H9 (cell line): ENCODE data around the gene MMD2. TPM values are rescaled to one million over a fixed set of nuclear protein-coding genes. Genes with fewer than 3 reads are reported as not detected.

Experiments
- DNase-seq: peaks from one replicate; pipeline ENCODE4 v3.0.0-alpha.2; 2017
- H2AFZ ChIP-seq: one replicate; pipeline ENCODE4 v1.6.1; 2013; ENCODE audit warnings: mild to moderate bottlenecking, low read length, control low read depth, moderate library complexity
- H2AK5ac ChIP-seq: 2 replicates; pipeline ENCODE4 v1.6.1; 2013; ENCODE audit warnings: low read length, control low read depth, mixed read lengths; ENCODE audit not compliant: insufficient read length
- H2BK120ac ChIP-seq: one replicate; pipeline ENCODE4 v1.6.1; 2013; ENCODE audit warnings: low read depth, mild to moderate bottlenecking, low read length, control low read depth, inconsistent platforms; ENCODE audit not compliant: poor library complexity, severe bottlenecking
- H2BK12ac ChIP-seq: 2 replicates; pipeline ENCODE4 v1.6.1; 2013; ENCODE audit warnings: low read length, control low read depth, mixed read lengths, low read depth; ENCODE audit not compliant: insufficient read length
- H2BK15ac ChIP-seq: 2 replicates; pipeline ENCODE4 v1.6.1; 2013; ENCODE audit warnings: low read depth, low read length, control low read depth
- H2BK20ac ChIP-seq: one replicate; pipeline ENCODE4 v1.6.1; 2013; ENCODE audit warnings: low read depth, mild to moderate bottlenecking, low read length, control low read depth, inconsistent platforms; ENCODE audit not compliant: poor library complexity, severe bottlenecking
- H2BK5ac ChIP-seq: 2 replicates; pipeline ENCODE4 v1.6.1; 2013; ENCODE audit warnings: low read length, control low read depth, mixed read lengths; ENCODE audit not compliant: insufficient read length
- H3K14ac ChIP-seq: 2 replicates; pipeline ENCODE4 v1.6.1; 2013; ENCODE audit warnings: low read length, control low read depth; ENCODE audit not compliant: insufficient read depth
- H3K18ac ChIP-seq: 2 replicates; pipeline ENCODE4 v1.6.1; 2013; ENCODE audit warnings: low read depth, mild to moderate bottlenecking, mixed read lengths, low read length, control low read depth; ENCODE audit not compliant: insufficient read length
- H3K23ac ChIP-seq: 2 replicates; pipeline ENCODE4 v1.6.1; 2013; ENCODE audit warnings: low read length, control low read depth, mixed read lengths, low read depth; ENCODE audit not compliant: insufficient read length
- H3K23me2 ChIP-seq: 2 replicates; pipeline ENCODE4 v1.6.1; 2013; ENCODE audit warnings: low read depth, mild to moderate bottlenecking, mixed read lengths, low read length, control low read depth; ENCODE audit not compliant: insufficient read length, poor library complexity, severe bottlenecking
- H3K27ac ChIP-seq: 2 replicates; pipeline ENCODE4 v1.5.1; 2013; ENCODE audit warnings: low read length, control low read depth, mixed read lengths, low read depth; ENCODE audit not compliant: insufficient read length
- H3K27me3 ChIP-seq: 2 replicates; pipeline ENCODE4 v1.6.1; 2013; ENCODE audit warnings: low read length, control low read depth, inconsistent platforms; ENCODE audit not compliant: insufficient read depth
- H3K4ac ChIP-seq: 2 replicates; pipeline ENCODE4 v1.6.1; 2013; ENCODE audit warnings: low read depth, mild to moderate bottlenecking, control low read depth, inconsistent platforms, low read length, moderate library complexity
- H3K4me1 ChIP-seq: 2 replicates; pipeline ENCODE4 v1.6.1; 2013; ENCODE audit warnings: low read length, control low read depth, inconsistent platforms; ENCODE audit not compliant: insufficient read depth
- H3K4me2 ChIP-seq: 2 replicates; pipeline ENCODE4 v1.6.1; 2013; ENCODE audit warnings: low read length, control low read depth, mixed read lengths; ENCODE audit not compliant: insufficient read length, insufficient read depth
- H3K56ac ChIP-seq: 2 replicates; pipeline ENCODE4 v1.6.1; 2013; ENCODE audit warnings: low read depth, mild to moderate bottlenecking, mixed read lengths, low read length, control low read depth; ENCODE audit not compliant: insufficient read length
- H3K79me1 ChIP-seq: 2 replicates; pipeline ENCODE4 v1.6.1; 2013; ENCODE audit warnings: low read depth, mild to moderate bottlenecking, moderate library complexity, low read length, control low read depth, inconsistent platforms; ENCODE audit not compliant: insufficient read depth, poor library complexity, severe bottlenecking
- H3K79me2 ChIP-seq: 2 replicates; pipeline ENCODE4 v1.6.1; 2013; ENCODE audit warnings: low read length, control low read depth, inconsistent platforms; ENCODE audit not compliant: insufficient read depth
- H3K9ac ChIP-seq: 2 replicates; pipeline ENCODE4 v1.6.1; 2013; ENCODE audit warnings: low read length, control low read depth, mixed read lengths; ENCODE audit not compliant: insufficient read length; ENCODE audit errors: extremely low read depth
- H3K9me3 ChIP-seq: one replicate; pipeline ENCODE4 v1.6.1; 2013; ENCODE audit warnings: low read depth, low read length, inconsistent platforms; ENCODE audit not compliant: control insufficient read depth
- H3T11ph ChIP-seq: one replicate; pipeline ENCODE4 v1.6.1; 2013; ENCODE audit warnings: mild to moderate bottlenecking, low read length, control low read depth, inconsistent platforms
- H4K20me1 ChIP-seq: one replicate; pipeline ENCODE4 v1.6.1; 2013; ENCODE audit not compliant: control insufficient read depth, insufficient read length, insufficient read depth
- H4K5ac ChIP-seq: 2 replicates; pipeline ENCODE4 v1.6.1; 2013; ENCODE audit warnings: low read depth, mild to moderate bottlenecking, mixed read lengths, low read length, control low read depth; ENCODE audit not compliant: insufficient read length
- H4K8ac ChIP-seq: replicated peaks from 2 replicates; pipeline ENCODE4 v1.6.1; 2013; ENCODE audit warnings: low read length, control low read depth, mixed read lengths, low read depth; ENCODE audit not compliant: insufficient read length
- H4K91ac ChIP-seq: 2 replicates; pipeline ENCODE4 v1.6.1; 2013; ENCODE audit warnings: low read depth, mild to moderate bottlenecking, moderate library complexity, mixed read lengths, low read length, control low read depth; ENCODE audit not compliant: insufficient read length
- H3K27ac Mint-ChIP-seq, 3 experiments: 2 replicates in 2 of 3; 3 replicates in 1 of 3; pipeline ENCODE4 v1.8.0; 2020 to 2021; ENCODE audit warnings: mixed read lengths in 3 of 3, mild to moderate bottlenecking in 1 of 3, moderate library complexity in 1 of 3
- H3K27me3 Mint-ChIP-seq: 2 replicates; pipeline ENCODE4 v1.8.0; 2021; ENCODE audit warnings: low read depth, mild to moderate bottlenecking, moderate library complexity, mixed read lengths
- H3K36me3 Mint-ChIP-seq, 3 experiments: 2 replicates in 2 of 3; 3 replicates in 1 of 3; pipeline ENCODE4 v1.8.0; 2020 to 2021; ENCODE audit warnings: low read depth in 3 of 3, mixed read lengths in 3 of 3; ENCODE audit not compliant: insufficient read depth in 1 of 3
- H3K4me1 Mint-ChIP-seq, 2 experiments: 2 replicates each; pipeline ENCODE4 v1.8.0; 2020; ENCODE audit warnings: mixed read lengths in 2 of 2
- H3K4me3 Mint-ChIP-seq, 2 experiments: 2 replicates in 1 of 2; 3 replicates in 1 of 2; pipeline ENCODE4 v1.8.0; 2020 to 2021; ENCODE audit warnings: mild to moderate bottlenecking in 2 of 2, mixed read lengths in 2 of 2, moderate library complexity in 1 of 2
- H3K9me3 Mint-ChIP-seq, 2 experiments: 2 replicates in 1 of 2; 3 replicates in 1 of 2; pipeline ENCODE4 v1.8.0; 2020; ENCODE audit warnings: mild to moderate bottlenecking in 2 of 2, mixed read lengths in 2 of 2, moderate library complexity in 1 of 2
- WGBS: extraction: QIAGEN DNeasy Blood & Tissue Kit; methylation state at CpG from one replicate; pipeline ENCODE4 v1.1.7; 2013; ENCODE audit warnings: missing lambda C conversion rate, low lambda C conversion rate, mixed read lengths; ENCODE audit not compliant: insufficient read length; ENCODE audit errors: extremely low coverage; 5-methylcytosine and 5-hydroxymethylcytosine counted together
- total RNA-seq: library from RNA; stranded (reverse); gene quantifications from 2 replicates; pipeline ENCODE4 v1.2.1, GENCODE V29; 2021
- TF ChIP-seq, protein P1 (sequence below): fragments of 200-600 bp; sonication (generic); conservative IDR thresholded peaks from 3 replicates; pipeline ENCODE4 v1.8.0; 2021; ENCODE audit warnings: antibody characterized with exemption, mild to moderate bottlenecking

Gene MMD2
- total RNA-seq, 1 experiment from 2014 or later, result 0.20 TPM

DNA sequence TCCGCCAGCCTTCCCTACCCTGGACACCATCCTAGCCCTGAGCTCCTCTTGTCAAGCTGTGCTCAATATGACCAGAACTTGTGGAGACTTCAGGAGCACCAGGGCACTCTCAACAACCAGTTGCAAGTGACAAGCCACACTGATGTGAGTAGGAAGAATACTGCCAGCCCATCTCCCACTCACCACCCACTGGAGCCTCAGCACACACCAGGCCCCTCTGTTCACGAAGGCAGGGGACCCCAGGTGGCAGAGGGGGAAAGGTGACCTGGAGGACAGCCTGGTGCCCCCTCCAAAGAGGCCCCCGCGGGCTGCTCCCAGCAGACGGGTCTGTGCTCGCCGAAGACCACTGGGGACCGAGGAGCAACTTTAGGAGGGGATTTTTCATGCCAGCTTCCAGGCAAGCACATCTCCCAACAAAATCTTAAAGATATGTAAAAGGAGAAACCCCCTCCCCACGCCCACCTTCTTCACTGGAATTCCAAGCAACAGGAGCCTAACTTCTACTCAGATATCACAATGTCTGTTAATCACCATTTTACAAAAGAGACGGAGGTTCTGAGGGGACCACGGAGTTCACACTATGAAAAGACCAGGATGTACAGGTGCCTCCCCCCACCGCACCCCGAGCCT lies 1.0 kb downstream of the MMD2 start:
- Histone ChIP-seq H3K4me2 (peak overlapping the region; percentile 46), H3K18ac (no peak overlapping the region), H3T11ph (no peak overlapping the region), H3K9ac (no peak overlapping the region), H2BK20ac (no peak overlapping the region), H3K4ac (no peak overlapping the region), H4K8ac (no peak overlapping the region), H4K91ac (no peak overlapping the region), H3K4me1 (no peaks in the 10 kb centered on the region), H3K27ac (no peak overlapping the region), H2BK15ac (no peak overlapping the region), H2BK5ac (no peak overlapping the region), H3K79me1 (no peaks in the 10 kb centered on the region), H3K56ac (no peak overlapping the region), H2AK5ac (no peak overlapping the region), H3K79me2 (no peaks in the 10 kb centered on the region), H2BK120ac (no peak overlapping the region), H4K20me1 (no peaks in the 10 kb centered on the region), H3K23ac (no peak overlapping the region), H3K23me2 (no peaks in the 10 kb centered on the region), H2AFZ (no peak overlapping the region), H3K14ac (no peak overlapping the region; the same call in 1 of the 2 replicates), H3K9me3 (no peaks in the 10 kb centered on the region), H3K27me3 (peaks cover 12% of the 10 kb centered on the region; the same call in 1 of the 2 replicates), H2BK12ac (no peak overlapping the region), H4K5ac (no peak overlapping the region)
- H3K27me3 Mint-ChIP-seq, result peaks cover 70% of the 10 kb centered on the region
- DNase-seq, result no peak
- H3K36me3 Mint-ChIP-seq, result no peaks in the 10 kb centered on the region; a peak in 1 of 7 replicates
- peak overlapping the region; percentile 70 to 91 for H3K4me3 Mint-ChIP-seq
- no CpG with 5 or more reads among the region's 13 CpGs for WGBS
- TF ChIP-seq, protein P1, sequence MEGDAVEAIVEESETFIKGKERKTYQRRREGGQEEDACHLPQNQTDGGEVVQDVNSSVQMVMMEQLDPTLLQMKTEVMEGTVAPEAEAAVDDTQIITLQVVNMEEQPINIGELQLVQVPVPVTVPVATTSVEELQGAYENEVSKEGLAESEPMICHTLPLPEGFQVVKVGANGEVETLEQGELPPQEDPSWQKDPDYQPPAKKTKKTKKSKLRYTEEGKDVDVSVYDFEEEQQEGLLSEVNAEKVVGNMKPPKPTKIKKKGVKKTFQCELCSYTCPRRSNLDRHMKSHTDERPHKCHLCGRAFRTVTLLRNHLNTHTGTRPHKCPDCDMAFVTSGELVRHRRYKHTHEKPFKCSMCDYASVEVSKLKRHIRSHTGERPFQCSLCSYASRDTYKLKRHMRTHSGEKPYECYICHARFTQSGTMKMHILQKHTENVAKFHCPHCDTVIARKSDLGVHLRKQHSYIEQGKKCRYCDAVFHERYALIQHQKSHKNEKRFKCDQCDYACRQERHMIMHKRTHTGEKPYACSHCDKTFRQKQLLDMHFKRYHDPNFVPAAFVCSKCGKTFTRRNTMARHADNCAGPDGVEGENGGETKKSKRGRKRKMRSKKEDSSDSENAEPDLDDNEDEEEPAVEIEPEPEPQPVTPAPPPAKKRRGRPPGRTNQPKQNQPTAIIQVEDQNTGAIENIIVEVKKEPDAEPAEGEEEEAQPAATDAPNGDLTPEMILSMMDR, result no peak
- peak overlapping the region in 1 of 3 experiments; percentile 16; a peak in 1 of 7 replicates for H3K27ac Mint-ChIP-seq
- H3K9me3 Mint-ChIP-seq, result peaks cover 3% of the 10 kb centered on the region in 2 experiments; a peak in 2 of 5 replicates
- H3K4me1 Mint-ChIP-seq, result peaks cover 5% of the 10 kb centered on the region in 2 experiments
